Measurements from ENCODE around the gene PRMT9. TPM values are rescaled to one million over a fixed set of nuclear protein-coding genes. Genes with fewer than 3 reads are reported as not detected.

Gene PRMT9
- total RNA-seq, 1 experiment from 2014 or later: 10.5 TPM

DNA sequence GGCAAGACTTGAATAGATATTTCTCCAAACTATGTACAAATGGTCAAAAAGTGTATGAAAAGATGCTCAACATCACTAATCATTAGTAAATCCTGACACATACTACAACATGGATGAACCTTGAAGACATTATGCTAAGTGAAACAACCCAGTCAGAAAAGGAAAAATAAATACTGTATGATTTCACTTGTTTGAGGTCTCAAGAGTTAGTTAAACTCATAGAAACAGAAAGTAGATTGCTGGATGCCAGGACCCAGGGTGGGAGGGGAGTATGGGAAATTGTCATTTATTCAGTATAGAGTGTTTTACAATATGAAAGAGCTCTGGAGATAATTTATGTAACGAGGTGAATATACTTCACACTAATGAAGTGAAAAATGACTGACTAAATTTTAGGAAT lies 32.4 kb downstream of the PRMT9 start:
- Histone ChIP-seq H3T11ph (ENCODE audit: low read length) (no peak overlapping the region), H3K27me3 (ENCODE audit: insufficient read depth, low read length) (no peaks in the 10 kb centered on the region), H2BK5ac (ENCODE audit: insufficient read length, low read length) (no peak overlapping the region), H3K79me2 (ENCODE audit: insufficient read depth, low read length) (no peaks in the 10 kb centered on the region), H2BK15ac (ENCODE audit: low read depth, low read length) (no peak overlapping the region), H4K8ac (replicated peaks; ENCODE audit: insufficient read length, low read depth, low read length) (no peak overlapping the region), H2AFZ (ENCODE audit: low read length) (no peak overlapping the region), H3K4ac (ENCODE audit: low read depth, low read length) (no peak overlapping the region), H3K9me3 (ENCODE audit: control insufficient read depth, low read depth, low read length) (no peaks in the 10 kb centered on the region), H2BK120ac (ENCODE audit: low read depth, low read length, poor library complexity, severe bottlenecking) (no peak overlapping the region), H4K5ac (ENCODE audit: insufficient read length, low read depth, low read length) (no peak overlapping the region), H2BK12ac (ENCODE audit: insufficient read length, low read depth, low read length) (no peak overlapping the region), H3K4me1 (ENCODE audit: insufficient read depth, low read length) (no peaks in the 10 kb centered on the region; the same call in 1 of the 2 replicates), H3K23ac (ENCODE audit: insufficient read length, low read depth, low read length) (no peak overlapping the region), H3K18ac (ENCODE audit: insufficient read length, low read depth, low read length) (no peak overlapping the region), H3K79me1 (ENCODE audit: insufficient read depth, low read depth, low read length, poor library complexity, severe bottlenecking) (no peaks in the 10 kb centered on the region), H3K27ac (ENCODE audit: insufficient read length, low read depth, low read length) (no peak overlapping the region), H3K4me2 (ENCODE audit: insufficient read depth, insufficient read length, low read length) (no peak overlapping the region), H3K14ac (ENCODE audit: insufficient read depth, low read length) (no peak overlapping the region), H4K20me1 (ENCODE audit: control insufficient read depth, insufficient read depth, insufficient read length) (no peaks in the 10 kb centered on the region), H4K91ac (ENCODE audit: insufficient read length, low read depth, low read length) (no peak overlapping the region), H3K23me2 (ENCODE audit: insufficient read length, low read depth, low read length, poor library complexity, severe bottlenecking) (no peaks in the 10 kb centered on the region), H3K56ac (ENCODE audit: insufficient read length, low read depth, low read length) (no peak overlapping the region), H2BK20ac (ENCODE audit: low read depth, low read length, poor library complexity, severe bottlenecking) (no peak overlapping the region), H2AK5ac (ENCODE audit: insufficient read length, low read length) (no peak overlapping the region), H3K9ac (ENCODE audit: extremely low read depth, insufficient read length, low read length) (no peak overlapping the region)
- no peak overlapping the region for H3K4me3 Mint-ChIP-seq
- H3K4me1 Mint-ChIP-seq: peaks cover 22 to 23% of the 10 kb centered on the region in 2 experiments
- WGBS (ENCODE audit: extremely low coverage, insufficient read length, low lambda C conversion rate): no CpG with 5 or more reads among the region's 1 CpG
- no peak overlapping the region for H3K27ac Mint-ChIP-seq
- DNase-seq: no peak
- TF ChIP-seq, protein P1, sequence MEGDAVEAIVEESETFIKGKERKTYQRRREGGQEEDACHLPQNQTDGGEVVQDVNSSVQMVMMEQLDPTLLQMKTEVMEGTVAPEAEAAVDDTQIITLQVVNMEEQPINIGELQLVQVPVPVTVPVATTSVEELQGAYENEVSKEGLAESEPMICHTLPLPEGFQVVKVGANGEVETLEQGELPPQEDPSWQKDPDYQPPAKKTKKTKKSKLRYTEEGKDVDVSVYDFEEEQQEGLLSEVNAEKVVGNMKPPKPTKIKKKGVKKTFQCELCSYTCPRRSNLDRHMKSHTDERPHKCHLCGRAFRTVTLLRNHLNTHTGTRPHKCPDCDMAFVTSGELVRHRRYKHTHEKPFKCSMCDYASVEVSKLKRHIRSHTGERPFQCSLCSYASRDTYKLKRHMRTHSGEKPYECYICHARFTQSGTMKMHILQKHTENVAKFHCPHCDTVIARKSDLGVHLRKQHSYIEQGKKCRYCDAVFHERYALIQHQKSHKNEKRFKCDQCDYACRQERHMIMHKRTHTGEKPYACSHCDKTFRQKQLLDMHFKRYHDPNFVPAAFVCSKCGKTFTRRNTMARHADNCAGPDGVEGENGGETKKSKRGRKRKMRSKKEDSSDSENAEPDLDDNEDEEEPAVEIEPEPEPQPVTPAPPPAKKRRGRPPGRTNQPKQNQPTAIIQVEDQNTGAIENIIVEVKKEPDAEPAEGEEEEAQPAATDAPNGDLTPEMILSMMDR (conservative IDR thresholded peaks at IDR 0.05): no peak
- 0 out of 5 replicates have a peak, but pooled peaks cover 0 to 2% of the 10 kb centered on the region in 2 experiments for H3K9me3 Mint-ChIP-seq
- no peaks in the 10 kb centered on the region for H3K27me3 Mint-ChIP-seq (ENCODE audit: low read depth)
- H3K36me3 Mint-ChIP-seq (ENCODE audit: insufficient read depth in 1 of 3, low read depth in 3 of 3): peaks cover 34 to 65% (median 41%) of the 10 kb centered on the region in 3 experiments

Measured in H9 (cell line).